ENCODE data around the gene TMCC2.

DNA sequence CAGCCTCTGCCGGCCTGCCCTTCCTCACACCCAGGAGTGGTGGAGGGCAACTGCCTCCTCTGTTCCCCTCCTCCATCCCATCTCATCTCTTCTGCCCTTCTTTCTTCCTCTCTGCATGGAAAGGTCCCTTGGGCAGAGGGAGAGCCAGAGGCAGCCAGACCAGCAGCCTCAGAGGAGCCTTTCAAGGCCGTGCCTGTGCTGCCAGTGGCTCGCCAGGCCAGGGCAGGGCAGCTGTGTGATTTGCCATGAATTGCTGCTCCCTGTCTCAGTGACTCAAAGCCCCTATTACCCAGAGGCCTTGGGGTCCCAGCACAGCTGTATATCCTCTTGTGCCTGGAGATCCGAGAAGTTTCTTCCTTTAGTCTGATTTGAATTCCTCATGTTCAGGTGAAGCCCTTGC, 21.9 kb downstream of the TMCC2 start:
- no peak for TF ChIP-seq POLR2A (IDR thresholded peaks at IDR 0.05; ENCODE audit: low read length)
- TF ChIP-seq GATA1 (IDR thresholded peaks at IDR 0.05; ENCODE audit: low read depth, low read length) = no peak
